ENCODE data around the gene ADD3.

DNA sequence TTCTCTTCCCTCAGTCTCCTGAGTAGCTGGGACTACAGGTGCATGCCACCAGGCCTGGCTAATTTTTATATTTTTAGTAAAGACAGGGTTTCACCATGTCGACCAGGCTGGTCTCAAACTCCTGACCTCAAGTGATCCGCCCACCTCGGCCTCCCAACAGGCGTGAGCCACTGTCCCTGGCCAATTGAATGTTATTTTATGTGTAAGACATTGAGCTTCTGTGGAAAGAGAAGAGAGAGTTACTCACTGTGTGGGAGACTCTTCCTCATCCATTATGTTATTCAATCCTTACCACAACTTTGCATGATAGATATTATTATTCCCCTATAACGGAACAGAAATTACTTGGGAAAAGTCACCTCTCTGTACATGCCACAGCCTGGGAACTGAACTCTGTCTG, 167.0 kb downstream of the ADD3 start:
- TF ChIP-seq, protein P1, sequence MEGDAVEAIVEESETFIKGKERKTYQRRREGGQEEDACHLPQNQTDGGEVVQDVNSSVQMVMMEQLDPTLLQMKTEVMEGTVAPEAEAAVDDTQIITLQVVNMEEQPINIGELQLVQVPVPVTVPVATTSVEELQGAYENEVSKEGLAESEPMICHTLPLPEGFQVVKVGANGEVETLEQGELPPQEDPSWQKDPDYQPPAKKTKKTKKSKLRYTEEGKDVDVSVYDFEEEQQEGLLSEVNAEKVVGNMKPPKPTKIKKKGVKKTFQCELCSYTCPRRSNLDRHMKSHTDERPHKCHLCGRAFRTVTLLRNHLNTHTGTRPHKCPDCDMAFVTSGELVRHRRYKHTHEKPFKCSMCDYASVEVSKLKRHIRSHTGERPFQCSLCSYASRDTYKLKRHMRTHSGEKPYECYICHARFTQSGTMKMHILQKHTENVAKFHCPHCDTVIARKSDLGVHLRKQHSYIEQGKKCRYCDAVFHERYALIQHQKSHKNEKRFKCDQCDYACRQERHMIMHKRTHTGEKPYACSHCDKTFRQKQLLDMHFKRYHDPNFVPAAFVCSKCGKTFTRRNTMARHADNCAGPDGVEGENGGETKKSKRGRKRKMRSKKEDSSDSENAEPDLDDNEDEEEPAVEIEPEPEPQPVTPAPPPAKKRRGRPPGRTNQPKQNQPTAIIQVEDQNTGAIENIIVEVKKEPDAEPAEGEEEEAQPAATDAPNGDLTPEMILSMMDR (IDR thresholded peaks at IDR 0.05; ENCODE audit: low read depth, low read length), result no peak
- no peak for TF ChIP-seq POLR2A (IDR thresholded peaks at IDR 0.05; ENCODE audit: extremely low read depth, insufficient read length)

Measured in NB4 (cell line).